HG02885 (cell line): ENCODE results near the gene CCDC178.
A peak's percentile ranks its signal among the peaks of the same experiment; 100 is the strongest.
"Not testable (repeated sequence)": the region's sequence is repeated elsewhere in the genome, so short reads cannot be mapped to it uniquely, and the experiment has no call there.

Experiments used
- ATAC-seq: cut with Tn5 transposase; IDR thresholded peaks from one replicate; pipeline ENCODE4 v1.9.1; 2021; ENCODE audit warnings: mild to moderate bottlenecking; ENCODE audit not compliant: unreplicated experiment, poor library complexity

Gene CCDC178

DNA sequence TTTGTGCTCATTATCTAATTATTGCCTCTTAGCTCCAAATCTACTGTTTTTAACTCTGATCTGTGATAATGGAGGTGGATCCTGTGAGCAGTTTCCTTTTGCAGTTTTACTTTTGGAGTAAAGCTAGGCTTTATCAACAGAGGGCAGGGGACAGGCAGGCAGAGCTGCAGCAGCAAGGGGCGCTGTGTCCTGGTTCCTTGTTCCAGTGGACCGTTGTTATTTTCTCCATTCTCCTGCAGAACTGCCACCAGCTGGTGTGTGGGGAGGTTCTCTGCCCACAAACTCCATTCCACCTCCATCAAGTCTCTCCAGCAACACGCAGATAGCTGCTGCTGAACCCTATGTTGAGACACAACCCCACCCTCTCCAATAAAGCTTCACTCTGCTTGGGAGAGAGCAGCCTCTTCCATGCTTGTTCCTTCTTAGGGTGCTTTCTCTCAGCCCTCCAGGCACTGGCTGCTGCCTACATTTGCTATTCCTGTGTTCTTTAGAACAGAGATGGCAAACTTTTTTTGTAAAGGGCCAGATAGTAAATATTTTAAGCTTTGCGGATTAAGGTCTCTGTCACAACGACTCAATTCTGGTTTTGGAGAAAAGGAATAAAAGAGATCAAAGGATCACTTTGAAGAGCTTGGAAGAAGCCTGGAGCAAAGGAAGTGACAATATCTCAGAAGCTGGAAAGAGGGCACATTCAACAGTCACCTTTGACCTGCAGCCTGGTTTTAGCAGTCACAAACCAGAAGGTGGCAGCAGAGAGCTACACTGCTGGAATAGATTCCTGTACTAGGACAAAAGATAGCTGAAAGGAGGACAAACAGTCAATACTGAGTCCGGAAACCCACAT, 208.8 kb downstream of the CCDC178 start:
- peak; percentile 96 for ATAC-seq

DNA sequence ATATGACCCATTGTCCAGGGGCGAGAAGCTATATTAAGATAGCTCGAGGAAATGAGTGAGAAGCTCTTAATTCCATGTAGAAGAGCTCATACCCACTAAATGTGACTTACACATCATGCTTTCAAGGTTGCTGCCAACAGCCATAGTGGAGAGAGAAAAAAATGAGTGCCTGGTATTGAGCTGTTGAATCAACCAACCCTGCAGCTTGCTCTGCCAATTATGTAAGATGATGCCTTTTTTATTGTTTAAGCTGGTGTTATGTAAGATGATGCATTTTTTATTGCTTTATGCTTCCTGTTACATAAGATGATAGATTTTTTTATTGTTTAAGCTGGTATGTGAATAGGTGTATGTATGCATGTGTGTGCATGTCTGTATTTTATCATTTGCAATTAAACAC, 228.2 kb downstream of the CCDC178 start:
- no peak for ATAC-seq

- peak; percentile 73 for ATAC-seq
Measured at GRCh38 chr18:33210575-33211189, 229.8 kb downstream of the CCDC178 start.

- no peak for ATAC-seq
Measured at GRCh38 chr18:33205777-33206176, 234.7 kb downstream of the CCDC178 start.

DNA sequence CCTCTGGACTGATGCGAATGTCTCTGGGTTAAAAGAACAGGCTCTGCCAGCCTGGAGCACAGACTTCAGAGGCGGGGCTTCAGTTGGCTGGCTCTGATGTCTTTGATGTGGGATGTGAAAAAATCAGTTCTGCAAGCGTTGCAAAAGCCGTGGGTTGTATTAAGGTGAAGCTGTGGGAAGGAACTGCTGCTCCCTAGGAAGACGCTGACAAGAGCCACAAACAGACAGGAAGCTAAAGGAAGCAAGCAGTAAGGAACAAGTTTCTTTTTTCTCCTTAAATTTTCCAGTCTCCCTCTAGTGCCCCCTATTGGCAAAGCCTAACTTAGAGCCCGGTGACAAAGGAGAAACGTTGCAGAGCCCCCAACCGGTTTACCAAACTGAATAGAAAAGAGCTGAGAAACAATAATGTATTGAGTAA, 239.0 kb downstream of the CCDC178 start:
- no peak for ATAC-seq

DNA sequence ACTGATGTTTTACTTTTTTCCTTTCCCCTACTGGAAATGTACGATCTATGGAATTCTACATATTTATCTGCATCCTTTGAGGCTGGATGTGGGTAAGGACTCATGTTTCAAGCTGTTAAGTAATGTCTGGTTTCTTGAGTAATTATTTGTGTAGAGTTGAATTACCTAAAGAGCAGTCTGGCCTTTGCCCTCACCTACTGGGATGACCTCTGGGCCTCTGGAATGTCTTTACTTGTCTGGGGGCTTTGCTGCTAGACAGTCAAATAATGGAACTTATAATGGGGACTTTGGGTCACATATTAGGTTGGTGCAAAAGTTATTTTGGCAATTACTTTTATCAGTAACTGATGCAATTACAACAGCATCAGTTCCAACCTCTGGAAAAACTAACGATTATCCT, 244.7 kb downstream of the CCDC178 start:
- ATAC-seq, result no peak

GRCh38 chr18:33194793-33195192, 245.7 kb downstream of the CCDC178 start:
- no peak for ATAC-seq

GRCh38 chr18:33184958-33185357, 255.6 kb downstream of the CCDC178 start:
- no peak for ATAC-seq

DNA sequence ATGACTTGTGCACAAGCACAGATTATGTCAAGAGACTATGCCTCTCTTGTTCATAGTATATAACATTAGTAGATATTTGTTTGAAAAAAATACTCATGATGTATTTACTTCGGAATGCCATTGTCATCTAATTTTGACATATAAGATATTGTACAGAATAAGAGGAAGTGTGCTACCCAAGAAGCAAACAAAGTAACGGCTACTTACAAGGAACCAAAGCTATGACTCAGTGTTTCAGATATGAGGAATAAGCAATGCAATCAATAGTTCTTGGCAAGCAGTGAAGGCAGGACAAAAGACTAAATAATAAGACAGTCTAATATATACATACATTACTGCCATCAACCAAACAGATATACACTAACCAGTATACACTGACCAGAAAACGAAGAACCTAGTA, 256.3 kb downstream of the CCDC178 start:
- no peak for ATAC-seq

DNA sequence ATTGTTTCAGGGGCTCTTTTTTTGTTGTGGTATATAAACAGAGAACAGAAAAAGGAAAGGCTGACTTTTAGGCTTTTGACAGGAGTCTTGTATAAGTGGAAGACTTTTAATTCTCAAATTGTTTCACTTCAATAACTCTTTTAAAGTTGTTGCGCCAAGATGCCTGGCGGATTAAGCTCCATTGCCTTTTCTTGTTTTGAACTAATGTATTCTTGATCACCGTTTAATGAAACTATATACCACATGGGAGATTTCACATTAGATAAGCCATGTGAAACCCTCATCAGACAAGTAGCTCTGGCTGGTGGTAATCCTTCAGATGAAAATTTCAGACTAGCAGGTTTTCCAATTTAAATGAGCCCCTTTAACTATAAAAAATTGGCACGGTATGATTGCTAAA, 257.4 kb downstream of the CCDC178 start:
- ATAC-seq, result no peak

DNA sequence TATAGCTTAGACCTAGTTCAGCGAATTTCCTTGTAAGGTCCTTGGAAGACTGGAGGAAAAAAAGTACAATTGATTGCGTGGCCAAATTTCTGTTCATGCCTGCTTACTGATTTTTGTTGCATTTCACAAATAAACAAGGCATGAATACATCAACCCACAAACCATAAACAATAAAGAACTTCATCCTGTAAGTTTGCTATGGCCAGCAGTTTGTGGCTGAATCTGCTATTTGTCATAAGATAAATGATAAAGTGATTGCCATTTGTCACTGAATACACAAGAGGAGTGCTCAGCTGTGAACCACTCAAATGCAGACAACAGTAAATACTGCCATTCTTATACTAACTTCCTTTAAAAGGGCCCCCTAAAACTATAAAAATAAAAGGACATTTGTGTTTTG, 259.5 kb downstream of the CCDC178 start:
- no peak for ATAC-seq

DNA sequence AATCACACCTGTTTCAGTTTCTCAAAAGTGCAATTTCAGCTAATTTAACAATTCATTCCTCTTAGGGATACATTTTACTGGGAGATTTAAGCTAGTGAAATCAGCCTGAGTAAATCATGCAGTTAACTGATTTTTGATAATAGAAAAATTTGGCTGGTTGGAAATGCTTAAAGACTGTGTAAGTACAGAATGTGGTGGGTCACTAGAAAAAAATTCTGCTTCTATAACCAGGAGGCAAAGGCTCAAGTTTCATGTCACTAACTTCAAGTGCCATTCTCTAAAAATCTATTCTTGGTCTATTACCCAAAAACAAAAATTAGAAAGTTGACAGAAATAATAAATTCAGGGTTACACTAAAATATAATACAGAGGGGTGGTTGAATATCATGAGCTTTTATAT, 271.3 kb downstream of the CCDC178 start:
- ATAC-seq, result no peak

- ATAC-seq, result not testable (repeated sequence)
Measured at GRCh38 chr18:33164121-33164520, 276.4 kb downstream of the CCDC178 start.

DNA sequence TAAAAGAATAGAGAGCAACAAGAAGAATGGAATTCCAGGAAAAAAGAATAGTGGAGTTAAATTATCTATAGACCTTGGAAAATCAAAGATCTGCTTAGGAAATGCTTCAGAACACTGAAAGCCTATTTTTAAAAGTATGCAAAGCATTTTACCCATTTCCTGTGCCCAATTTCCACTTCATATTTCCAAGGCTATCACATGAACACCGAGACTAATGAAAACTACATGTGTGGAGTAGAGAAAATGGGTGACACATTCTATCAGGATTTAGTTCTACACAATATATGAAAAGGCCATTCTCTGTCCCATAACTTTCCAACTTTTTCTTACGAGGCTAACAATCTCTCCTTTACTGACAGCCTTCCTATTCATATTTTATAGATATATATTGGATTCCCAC, 279.4 kb downstream of the CCDC178 start:
- no peak for ATAC-seq

DNA sequence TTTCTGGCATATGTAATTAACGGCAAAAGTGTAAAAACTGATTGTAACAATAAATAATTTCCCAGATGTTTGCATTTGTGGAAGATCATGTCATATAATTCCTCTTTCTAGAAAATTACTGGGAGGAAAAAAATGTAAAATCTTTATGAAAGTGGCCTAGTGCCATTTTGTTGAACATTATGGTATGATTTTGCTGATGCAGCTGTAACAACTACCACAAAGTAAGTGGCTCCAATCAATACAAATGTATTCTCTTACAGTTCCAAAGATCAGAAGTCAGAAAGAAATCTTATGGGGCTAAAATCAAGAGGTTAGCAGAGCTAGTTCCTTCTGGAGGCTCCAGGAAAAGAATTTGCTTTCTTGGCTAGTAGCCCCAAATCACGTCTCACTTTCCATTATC, 281.4 kb downstream of the CCDC178 start:
- no peak for ATAC-seq

DNA sequence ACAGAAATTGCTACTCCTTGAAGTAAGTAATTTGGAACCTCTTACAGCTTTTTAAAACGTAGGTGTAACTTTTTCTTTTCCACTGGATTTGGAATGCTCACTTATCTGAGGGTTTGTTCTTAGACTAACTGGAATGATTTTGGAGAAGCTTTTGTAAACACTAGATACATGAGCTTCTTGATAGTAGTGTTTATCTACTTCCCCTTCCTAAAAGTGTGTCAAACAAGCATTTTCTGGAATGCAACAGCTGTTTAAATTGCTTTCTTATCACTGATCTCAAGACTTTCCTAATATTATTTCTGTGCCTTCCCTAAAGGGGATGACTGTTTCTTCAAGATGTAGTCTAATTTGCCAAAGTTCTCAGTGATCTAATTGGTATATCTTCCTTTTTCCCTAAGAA, 282.6 kb downstream of the CCDC178 start:
- no peak for ATAC-seq

- ATAC-seq, result no peak
Measured at GRCh38 chr18:33156906-33157470, 283.5 kb downstream of the CCDC178 start.

DNA sequence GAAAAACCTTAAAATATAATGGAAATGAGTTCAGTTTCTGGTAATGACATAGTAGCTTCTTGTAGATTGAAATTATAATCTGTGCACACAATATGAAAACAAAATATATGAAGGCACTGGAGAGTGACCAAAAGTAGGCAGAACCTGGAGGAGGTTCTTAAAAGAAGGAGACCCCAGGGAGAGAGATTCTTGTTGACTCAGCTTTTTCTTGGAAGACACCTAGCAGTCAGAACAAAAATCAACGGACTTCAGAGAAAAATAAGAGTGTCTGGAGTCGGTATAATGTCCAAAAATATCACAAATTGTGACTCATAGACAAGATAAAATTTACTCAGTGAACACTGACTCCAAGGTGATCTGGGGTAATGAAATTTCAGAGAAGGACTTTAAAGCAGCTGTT, 286.5 kb downstream of the CCDC178 start:
- no peak for ATAC-seq

DNA sequence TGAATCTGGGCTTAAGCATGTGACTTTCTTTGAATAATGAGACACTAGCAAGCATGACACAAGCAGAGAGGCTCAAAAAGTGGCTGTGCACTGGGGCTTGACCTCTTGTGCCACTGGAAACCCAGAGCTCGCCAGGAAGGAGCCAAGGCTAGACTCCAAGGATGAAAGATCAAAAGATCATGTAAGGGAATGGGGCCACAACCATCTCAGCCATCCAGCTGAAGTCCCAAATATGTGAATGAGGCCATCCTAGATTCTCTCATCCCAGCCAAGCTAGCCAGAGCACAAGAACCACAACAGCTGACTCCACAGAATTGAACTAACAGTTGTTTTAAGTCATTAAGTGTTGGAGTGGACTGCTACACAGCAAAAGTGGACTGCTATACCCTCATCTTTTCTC, 288.1 kb downstream of the CCDC178 start:
- ATAC-seq, result no peak

DNA sequence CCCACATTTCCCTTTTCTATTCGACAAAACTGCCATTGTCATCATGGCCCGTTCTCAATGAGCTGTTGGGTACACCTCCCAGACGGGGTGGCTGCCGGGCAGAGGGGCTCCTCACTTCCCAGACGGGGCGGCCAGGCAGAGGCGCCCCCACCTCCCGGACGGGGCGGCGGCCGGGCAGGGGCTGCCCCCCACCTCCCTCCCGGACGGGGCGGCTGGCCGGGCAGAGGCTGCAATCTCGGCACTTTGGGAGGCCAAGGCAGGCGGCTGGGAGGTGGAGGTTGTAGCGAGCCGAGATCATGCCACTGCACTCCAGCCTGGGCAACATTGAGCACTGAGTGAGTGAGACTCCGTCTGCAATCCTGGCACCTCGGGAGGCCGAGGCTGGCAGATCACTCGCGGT, 292.7 kb downstream of the CCDC178 start:
- not testable (repeated sequence) for ATAC-seq

GRCh38 chr18:33146014-33146413, 294.5 kb downstream of the CCDC178 start:
- no peak for ATAC-seq
